Activated naive CD4-positive, alpha-beta T cell treated with anti-CD3 and anti-CD28 coated beads, Interleukin-2, amount 50 U/mL, for 24 hours (primary cell): ENCODE data around the gene CDK11B.

Experiments used
- H3K27ac Mint-ChIP-seq: one replicate; pipeline ENCODE4 v1.8.0; 2021; ENCODE audit warnings: mild to moderate bottlenecking, mixed read lengths
- H3K27me3 Mint-ChIP-seq: one replicate; pipeline ENCODE4 v1.8.0; 2021; ENCODE audit warnings: mixed read lengths
- H3K36me3 Mint-ChIP-seq: one replicate; pipeline ENCODE4 v1.8.0; 2021; ENCODE audit warnings: mixed read lengths
- H3K4me1 Mint-ChIP-seq: one replicate; pipeline ENCODE4 v1.8.0; 2021; ENCODE audit warnings: mixed read lengths
- H3K4me3 Mint-ChIP-seq: one replicate; pipeline ENCODE4 v1.8.0; 2021; ENCODE audit warnings: mild to moderate bottlenecking, mixed read lengths
- H3K9me3 Mint-ChIP-seq: one replicate; pipeline ENCODE4 v1.8.0; 2021; ENCODE audit warnings: mixed read lengths

CDK11B gene

GRCh38 chr1:1626207-1627141 lies 32.3 kb downstream of the CDK11B start:
- no peak overlapping the region for H3K4me3 Mint-ChIP-seq
- no peaks in the 10 kb centered on the region for H3K9me3 Mint-ChIP-seq
- peaks cover 2% of the 10 kb centered on the region for H3K27me3 Mint-ChIP-seq
- H3K36me3 Mint-ChIP-seq: no peaks in the 10 kb centered on the region
- no peak overlapping the region for H3K27ac Mint-ChIP-seq
- H3K4me1 Mint-ChIP-seq: peaks cover 11% of the 10 kb centered on the region

GRCh38 chr1:1625824-1626206 lies 33.0 kb downstream of the CDK11B start:
- no peaks in the 10 kb centered on the region for H3K36me3 Mint-ChIP-seq
- H3K4me1 Mint-ChIP-seq: peaks cover 11% of the 10 kb centered on the region
- H3K27me3 Mint-ChIP-seq: peaks cover 2% of the 10 kb centered on the region
- H3K4me3 Mint-ChIP-seq: no peak overlapping the region
- no peak overlapping the region for H3K27ac Mint-ChIP-seq
- no peaks in the 10 kb centered on the region for H3K9me3 Mint-ChIP-seq

- Mint-ChIP-seq H3K4me3 (no peak overlapping the region), H3K9me3 (no peaks in the 10 kb centered on the region), H3K27me3 (peaks cover 2% of the 10 kb centered on the region), H3K4me1 (peaks cover 11% of the 10 kb centered on the region), H3K27ac (no peak overlapping the region), H3K36me3 (no peaks in the 10 kb centered on the region)
Measured at GRCh38 chr1:1625404-1625775, 33.4 kb downstream of the CDK11B start.

GRCh38 chr1:1624443-1625403 lies 34.1 kb downstream of the CDK11B start:
- Mint-ChIP-seq H3K4me1 (peaks cover 8% of the 10 kb centered on the region), H3K9me3 (no peaks in the 10 kb centered on the region), H3K36me3 (no peaks in the 10 kb centered on the region), H3K27ac (no peak overlapping the region), H3K4me3 (no peak overlapping the region), H3K27me3 (no peaks in the 10 kb centered on the region)

GRCh38 chr1:1623631-1624442 lies 35.0 kb downstream of the CDK11B start:
- Mint-ChIP-seq H3K4me3 (no peak overlapping the region), H3K27ac (no peak overlapping the region), H3K4me1 (peaks cover 8% of the 10 kb centered on the region), H3K27me3 (no peaks in the 10 kb centered on the region), H3K36me3 (no peaks in the 10 kb centered on the region), H3K9me3 (no peaks in the 10 kb centered on the region)

DNA sequence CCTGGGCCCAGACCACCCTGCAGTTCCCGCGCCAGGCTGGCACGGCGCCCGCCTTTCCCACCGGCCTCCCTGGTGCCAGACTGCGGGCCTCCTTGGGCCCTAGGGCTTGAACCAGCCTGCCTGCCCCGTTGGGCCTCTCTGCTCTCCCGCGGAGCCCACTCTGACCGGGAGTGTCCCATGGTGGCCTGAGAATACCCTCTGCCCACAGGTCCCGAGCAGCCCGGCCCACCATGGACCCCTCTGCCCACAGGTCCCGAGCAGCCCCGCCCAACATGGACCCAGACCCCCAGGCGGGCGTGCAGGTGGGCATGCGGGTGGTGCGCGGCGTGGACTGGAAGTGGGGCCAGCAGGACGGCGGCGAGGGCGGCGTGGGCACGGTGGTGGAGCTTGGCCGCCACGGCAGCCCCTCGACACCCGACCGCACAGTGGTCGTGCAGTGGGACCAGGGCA lies 35.6 kb downstream of the CDK11B start:
- Mint-ChIP-seq H3K27me3 (no peaks in the 10 kb centered on the region), H3K36me3 (no peaks in the 10 kb centered on the region), H3K4me1 (peaks cover 8% of the 10 kb centered on the region), H3K9me3 (no peaks in the 10 kb centered on the region), H3K4me3 (no peak overlapping the region), H3K27ac (no peak overlapping the region)

- no peak overlapping the region for H3K27ac Mint-ChIP-seq
- H3K9me3 Mint-ChIP-seq: no peaks in the 10 kb centered on the region
- no peak overlapping the region for H3K4me3 Mint-ChIP-seq
- H3K27me3 Mint-ChIP-seq: no peaks in the 10 kb centered on the region
- no peaks in the 10 kb centered on the region for H3K36me3 Mint-ChIP-seq
- H3K4me1 Mint-ChIP-seq: peaks cover 8% of the 10 kb centered on the region
Measured at GRCh38 chr1:1622788-1623094, 36.1 kb downstream of the CDK11B start.

GRCh38 chr1:1622010-1622787 lies 36.6 kb downstream of the CDK11B start:
- no peaks in the 10 kb centered on the region for H3K9me3 Mint-ChIP-seq
- no peaks in the 10 kb centered on the region for H3K36me3 Mint-ChIP-seq
- no peaks in the 10 kb centered on the region for H3K27me3 Mint-ChIP-seq
- no peak overlapping the region for H3K4me3 Mint-ChIP-seq
- no peak overlapping the region for H3K27ac Mint-ChIP-seq
- peaks cover 13% of the 10 kb centered on the region for H3K4me1 Mint-ChIP-seq

GRCh38 chr1:1621173-1622009 lies 37.4 kb downstream of the CDK11B start:
- no peak overlapping the region for H3K27ac Mint-ChIP-seq
- peaks cover 20% of the 10 kb centered on the region for H3K4me1 Mint-ChIP-seq
- H3K36me3 Mint-ChIP-seq: no peaks in the 10 kb centered on the region
- H3K9me3 Mint-ChIP-seq: no peaks in the 10 kb centered on the region
- no peaks in the 10 kb centered on the region for H3K27me3 Mint-ChIP-seq
- H3K4me3 Mint-ChIP-seq: no peak overlapping the region

DNA sequence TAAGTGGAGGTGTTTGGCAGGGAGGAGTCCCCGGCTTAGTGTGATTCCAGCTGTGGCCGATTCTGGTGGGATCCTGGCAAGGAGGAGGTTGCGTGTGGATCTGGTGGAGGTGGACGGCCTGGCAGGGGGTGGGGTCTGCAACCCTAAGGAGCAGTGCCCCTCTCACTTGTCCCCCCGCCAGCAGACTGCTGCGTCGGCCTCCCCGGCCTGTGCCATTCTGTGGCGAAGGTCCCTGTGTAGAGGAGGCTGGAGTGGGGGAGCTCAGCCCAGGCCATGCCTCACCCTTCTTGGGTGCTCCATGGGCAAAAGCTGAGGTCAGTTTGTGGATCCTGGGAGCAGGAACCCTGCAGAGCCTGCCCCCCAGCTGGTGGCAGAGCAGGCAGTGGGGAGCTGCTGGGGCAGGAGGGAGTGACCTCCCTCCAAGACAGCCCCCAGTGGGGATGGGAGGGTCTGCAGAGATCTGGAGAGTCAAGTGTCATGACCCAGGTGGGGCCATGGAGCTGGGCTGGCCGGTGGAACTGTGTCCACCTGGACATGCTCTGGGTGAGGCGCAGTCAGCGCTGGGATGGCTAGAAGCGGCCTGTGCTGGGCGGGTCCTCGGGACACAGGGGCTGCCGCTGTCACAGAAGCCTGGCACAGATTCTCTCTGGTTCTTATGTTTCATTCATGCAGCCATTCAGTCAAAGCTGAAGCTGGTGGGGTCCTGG lies 38.2 kb downstream of the CDK11B start:
- Mint-ChIP-seq H3K4me3 (no peak overlapping the region), H3K36me3 (no peaks in the 10 kb centered on the region), H3K4me1 (peaks cover 21% of the 10 kb centered on the region), H3K27me3 (no peaks in the 10 kb centered on the region), H3K9me3 (no peaks in the 10 kb centered on the region), H3K27ac (no peak overlapping the region)

DNA sequence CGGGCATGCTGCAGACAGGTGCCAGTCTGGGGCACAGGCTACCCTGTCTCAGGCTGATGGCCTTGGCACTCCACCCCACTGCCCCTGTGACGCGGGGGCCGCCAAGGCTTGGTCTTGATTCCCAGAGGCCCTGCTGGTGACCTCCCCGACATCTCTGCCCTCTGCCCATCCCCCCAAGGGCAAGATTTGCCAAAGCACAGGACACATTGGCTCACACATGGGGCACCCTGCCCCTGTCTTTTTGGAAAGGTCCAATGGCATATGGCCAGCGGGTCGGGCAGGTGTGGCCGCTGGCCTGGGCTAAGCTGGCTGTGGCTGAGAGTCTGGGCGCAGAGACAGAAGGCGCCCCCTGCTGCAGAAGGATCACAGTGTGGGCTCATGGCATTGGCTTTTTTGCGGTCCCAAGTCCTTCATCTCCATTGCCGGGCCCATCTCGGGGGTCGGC lies 38.9 kb downstream of the CDK11B start:
- no peaks in the 10 kb centered on the region for H3K9me3 Mint-ChIP-seq
- peaks cover 21% of the 10 kb centered on the region for H3K4me1 Mint-ChIP-seq
- H3K27ac Mint-ChIP-seq: no peak overlapping the region
- no peaks in the 10 kb centered on the region for H3K27me3 Mint-ChIP-seq
- H3K36me3 Mint-ChIP-seq: no peaks in the 10 kb centered on the region
- no peak overlapping the region for H3K4me3 Mint-ChIP-seq

GRCh38 chr1:1618396-1619068 lies 40.3 kb downstream of the CDK11B start:
- Mint-ChIP-seq H3K9me3 (no peaks in the 10 kb centered on the region), H3K4me3 (no peak overlapping the region), H3K27me3 (no peaks in the 10 kb centered on the region), H3K27ac (no peak overlapping the region), H3K36me3 (no peaks in the 10 kb centered on the region), H3K4me1 (peaks cover 33% of the 10 kb centered on the region)

- Mint-ChIP-seq H3K9me3 (no peaks in the 10 kb centered on the region), H3K27me3 (no peaks in the 10 kb centered on the region), H3K36me3 (no peaks in the 10 kb centered on the region), H3K4me3 (no peak overlapping the region), H3K27ac (peak overlapping the region; percentile 51), H3K4me1 (peaks cover 35% of the 10 kb centered on the region)
Measured at GRCh38 chr1:1617925-1618324, 40.9 kb downstream of the CDK11B start.
